ENCODE results near the gene KCNQ1.

DNA sequence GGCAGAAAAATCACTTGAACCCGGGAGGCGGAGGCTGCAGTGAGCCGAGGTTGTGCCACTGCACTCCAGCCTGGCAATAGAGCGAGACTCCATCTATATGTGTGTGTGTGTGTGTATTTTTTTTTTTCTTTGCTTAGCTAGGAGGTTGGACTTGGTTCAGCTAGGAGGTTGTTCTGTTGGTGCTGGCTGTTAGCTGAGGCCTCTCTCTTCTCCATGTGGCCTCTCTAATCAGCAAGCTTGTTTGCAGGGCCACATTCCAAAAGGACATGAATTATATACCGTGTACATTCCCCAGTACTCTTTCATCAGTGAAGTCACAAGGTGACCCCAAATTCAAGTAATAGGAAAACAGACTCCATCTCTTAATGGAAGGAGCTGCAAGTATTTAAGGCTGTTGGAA lies 322.3 kb downstream of the KCNQ1 start:
- TF ChIP-seq, protein P1, sequence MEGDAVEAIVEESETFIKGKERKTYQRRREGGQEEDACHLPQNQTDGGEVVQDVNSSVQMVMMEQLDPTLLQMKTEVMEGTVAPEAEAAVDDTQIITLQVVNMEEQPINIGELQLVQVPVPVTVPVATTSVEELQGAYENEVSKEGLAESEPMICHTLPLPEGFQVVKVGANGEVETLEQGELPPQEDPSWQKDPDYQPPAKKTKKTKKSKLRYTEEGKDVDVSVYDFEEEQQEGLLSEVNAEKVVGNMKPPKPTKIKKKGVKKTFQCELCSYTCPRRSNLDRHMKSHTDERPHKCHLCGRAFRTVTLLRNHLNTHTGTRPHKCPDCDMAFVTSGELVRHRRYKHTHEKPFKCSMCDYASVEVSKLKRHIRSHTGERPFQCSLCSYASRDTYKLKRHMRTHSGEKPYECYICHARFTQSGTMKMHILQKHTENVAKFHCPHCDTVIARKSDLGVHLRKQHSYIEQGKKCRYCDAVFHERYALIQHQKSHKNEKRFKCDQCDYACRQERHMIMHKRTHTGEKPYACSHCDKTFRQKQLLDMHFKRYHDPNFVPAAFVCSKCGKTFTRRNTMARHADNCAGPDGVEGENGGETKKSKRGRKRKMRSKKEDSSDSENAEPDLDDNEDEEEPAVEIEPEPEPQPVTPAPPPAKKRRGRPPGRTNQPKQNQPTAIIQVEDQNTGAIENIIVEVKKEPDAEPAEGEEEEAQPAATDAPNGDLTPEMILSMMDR (conservative IDR thresholded peaks at IDR 0.05), result no peak
- TF ChIP-seq EZH2 (IDR thresholded peaks at IDR 0.05; ENCODE audit: low read depth), result no peak
